ENCODE results near the gene PRR9. TPM values are rescaled to one million over a fixed set of nuclear protein-coding genes. Genes with fewer than 3 reads are reported as not detected.
A peak's percentile ranks its signal among the peaks of the same experiment; 100 is the strongest.

The PRR9 gene
- total RNA-seq, 4 donors from 2014 or later: 21.2 to 127 (median 34.6) TPM; not detected in 1

DNA sequence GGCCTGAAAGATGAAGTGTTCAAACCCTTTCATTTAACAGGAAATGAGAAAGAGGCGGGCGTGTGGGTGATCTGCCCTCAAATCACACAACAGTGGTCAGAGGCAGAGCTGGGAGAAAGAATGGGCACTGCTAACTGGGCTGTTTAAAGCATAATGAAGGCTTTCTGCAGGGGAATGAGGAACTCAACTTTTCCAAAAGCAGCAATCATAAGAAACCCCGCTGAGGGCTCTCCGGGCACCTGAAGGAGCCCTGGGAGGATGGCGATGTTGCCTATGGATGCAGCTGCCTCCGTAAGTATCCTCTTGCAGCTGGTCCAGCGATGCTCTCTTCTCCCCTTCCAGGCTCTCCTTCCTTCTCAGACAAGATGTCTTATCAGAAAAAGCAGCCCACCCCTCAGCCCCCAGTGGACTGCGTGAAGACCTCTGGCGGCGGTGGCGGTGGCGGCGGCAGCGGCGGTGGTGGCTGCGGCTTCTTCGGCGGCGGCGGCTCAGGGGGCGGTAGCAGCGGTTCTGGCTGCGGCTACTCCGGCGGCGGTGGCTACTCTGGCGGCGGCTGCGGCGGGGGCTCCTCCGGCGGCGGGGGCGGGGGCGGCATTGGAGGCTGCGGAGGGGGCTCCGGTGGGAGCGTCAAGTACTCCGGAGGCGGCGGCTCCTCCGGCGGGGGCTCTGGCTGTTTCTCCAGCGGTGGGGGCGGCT, 43.3 kb downstream of the PRR9 start:
- DNase-seq (ENCODE audit: low spot score in 2 of 2): no peak
- 18% methylated on average over 30 of the region's 45 CpGs for WGBS
- H3K27me3 ChIP-seq: peaks cover 41% of the 10 kb centered on the region
- H3K36me3 ChIP-seq: no peaks in the 10 kb centered on the region
- no peaks in the 10 kb centered on the region for H3K9me3 ChIP-seq
- peak overlapping the region; percentile 66 for H3K4me3 ChIP-seq
- TF ChIP-seq POLR2AphosphoS5 (IDR thresholded peaks at IDR 0.05) (no peak), EP300 (IDR thresholded peaks at IDR 0.05) (no peak), POLR2A (IDR thresholded peaks at IDR 0.05) (no peak)
- TF ChIP-seq, protein P1, sequence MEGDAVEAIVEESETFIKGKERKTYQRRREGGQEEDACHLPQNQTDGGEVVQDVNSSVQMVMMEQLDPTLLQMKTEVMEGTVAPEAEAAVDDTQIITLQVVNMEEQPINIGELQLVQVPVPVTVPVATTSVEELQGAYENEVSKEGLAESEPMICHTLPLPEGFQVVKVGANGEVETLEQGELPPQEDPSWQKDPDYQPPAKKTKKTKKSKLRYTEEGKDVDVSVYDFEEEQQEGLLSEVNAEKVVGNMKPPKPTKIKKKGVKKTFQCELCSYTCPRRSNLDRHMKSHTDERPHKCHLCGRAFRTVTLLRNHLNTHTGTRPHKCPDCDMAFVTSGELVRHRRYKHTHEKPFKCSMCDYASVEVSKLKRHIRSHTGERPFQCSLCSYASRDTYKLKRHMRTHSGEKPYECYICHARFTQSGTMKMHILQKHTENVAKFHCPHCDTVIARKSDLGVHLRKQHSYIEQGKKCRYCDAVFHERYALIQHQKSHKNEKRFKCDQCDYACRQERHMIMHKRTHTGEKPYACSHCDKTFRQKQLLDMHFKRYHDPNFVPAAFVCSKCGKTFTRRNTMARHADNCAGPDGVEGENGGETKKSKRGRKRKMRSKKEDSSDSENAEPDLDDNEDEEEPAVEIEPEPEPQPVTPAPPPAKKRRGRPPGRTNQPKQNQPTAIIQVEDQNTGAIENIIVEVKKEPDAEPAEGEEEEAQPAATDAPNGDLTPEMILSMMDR (IDR thresholded peaks at IDR 0.05): no peak
- H3K4me1 ChIP-seq: peaks cover 23% of the 10 kb centered on the region
- no peak overlapping the region for H3K27ac ChIP-seq

DNA sequence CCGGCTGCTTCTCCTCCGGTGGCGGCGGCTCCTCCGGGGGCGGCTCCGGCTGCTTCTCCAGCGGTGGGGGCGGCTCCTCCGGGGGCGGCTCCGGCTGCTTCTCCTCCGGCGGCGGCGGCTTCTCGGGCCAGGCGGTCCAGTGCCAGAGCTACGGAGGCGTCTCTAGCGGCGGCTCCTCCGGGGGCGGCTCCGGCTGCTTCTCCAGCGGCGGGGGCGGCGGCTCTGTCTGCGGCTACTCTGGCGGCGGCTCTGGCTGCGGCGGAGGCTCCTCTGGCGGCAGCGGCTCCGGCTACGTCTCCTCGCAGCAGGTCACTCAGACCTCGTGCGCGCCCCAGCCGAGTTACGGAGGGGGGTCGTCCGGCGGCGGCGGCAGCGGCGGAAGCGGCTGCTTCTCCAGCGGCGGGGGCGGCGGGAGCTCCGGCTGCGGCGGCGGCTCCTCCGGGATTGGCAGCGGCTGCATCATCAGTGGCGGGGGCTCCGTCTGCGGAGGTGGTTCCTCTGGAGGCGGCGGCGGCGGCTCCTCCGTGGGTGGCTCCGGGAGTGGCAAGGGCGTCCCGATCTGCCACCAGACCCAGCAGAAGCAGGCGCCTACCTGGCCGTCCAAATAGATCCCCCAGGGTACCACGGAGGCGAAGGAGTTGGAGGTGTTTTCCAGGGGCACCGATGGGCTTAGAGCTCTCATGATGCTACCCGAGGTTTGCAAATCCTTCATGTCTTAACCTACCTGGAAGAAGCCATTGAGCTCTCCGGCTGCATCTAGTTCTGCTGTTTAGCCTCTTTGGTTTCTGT, 44.1 kb downstream of the PRR9 start:
- peaks cover 44% of the 10 kb centered on the region for H3K27me3 ChIP-seq
- H3K27ac ChIP-seq: no peak overlapping the region
- WGBS: 3% methylated on average over 14 of the region's 80 CpGs
- peak in 1 of 2 donors; percentile 62 for DNase-seq (ENCODE audit: low spot score in 2 of 2)
- peak overlapping the region; percentile 66 for H3K4me3 ChIP-seq
- H3K36me3 ChIP-seq: no peaks in the 10 kb centered on the region
- H3K9me3 ChIP-seq: no peaks in the 10 kb centered on the region
- H3K4me1 ChIP-seq: peaks cover 23% of the 10 kb centered on the region
- TF ChIP-seq POLR2AphosphoS5 (IDR thresholded peaks at IDR 0.05) (no peak), EP300 (IDR thresholded peaks at IDR 0.05) (no peak), POLR2A (IDR thresholded peaks at IDR 0.05) (no peak)
- TF ChIP-seq, protein P1 (IDR thresholded peaks at IDR 0.05): no peak

DNA sequence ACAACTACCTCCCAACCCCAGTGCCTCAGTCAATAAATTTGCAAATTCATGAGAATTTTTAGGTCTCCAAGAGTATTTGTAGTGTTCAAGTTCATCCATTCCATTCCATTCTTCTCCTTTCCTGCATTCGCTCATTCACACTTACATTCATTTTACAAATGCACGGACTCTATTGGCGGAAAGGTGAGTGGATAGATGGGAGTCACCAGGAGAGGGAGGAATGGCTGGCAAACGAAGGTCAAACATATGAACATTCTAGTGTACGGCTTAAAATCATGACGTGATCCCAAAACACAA, 44.6 kb downstream of the PRR9 start:
- Histone ChIP-seq H3K9me3 (no peaks in the 10 kb centered on the region), H3K4me1 (peaks cover 23% of the 10 kb centered on the region), H3K4me3 (peak overlapping the region; percentile 66), H3K36me3 (no peaks in the 10 kb centered on the region), H3K27ac (no peak overlapping the region), H3K27me3 (peaks cover 44% of the 10 kb centered on the region)
- WGBS: 32% methylated on average over 6 of the region's 6 CpGs
- DNase-seq (ENCODE audit: low spot score in 2 of 2): no peak
- TF ChIP-seq POLR2A (IDR thresholded peaks at IDR 0.05): no peak
- no peak for TF ChIP-seq POLR2AphosphoS5 (IDR thresholded peaks at IDR 0.05)
- TF ChIP-seq, protein P1 (IDR thresholded peaks at IDR 0.05): no peak
- no peak for TF ChIP-seq EP300 (IDR thresholded peaks at IDR 0.05)

DNA sequence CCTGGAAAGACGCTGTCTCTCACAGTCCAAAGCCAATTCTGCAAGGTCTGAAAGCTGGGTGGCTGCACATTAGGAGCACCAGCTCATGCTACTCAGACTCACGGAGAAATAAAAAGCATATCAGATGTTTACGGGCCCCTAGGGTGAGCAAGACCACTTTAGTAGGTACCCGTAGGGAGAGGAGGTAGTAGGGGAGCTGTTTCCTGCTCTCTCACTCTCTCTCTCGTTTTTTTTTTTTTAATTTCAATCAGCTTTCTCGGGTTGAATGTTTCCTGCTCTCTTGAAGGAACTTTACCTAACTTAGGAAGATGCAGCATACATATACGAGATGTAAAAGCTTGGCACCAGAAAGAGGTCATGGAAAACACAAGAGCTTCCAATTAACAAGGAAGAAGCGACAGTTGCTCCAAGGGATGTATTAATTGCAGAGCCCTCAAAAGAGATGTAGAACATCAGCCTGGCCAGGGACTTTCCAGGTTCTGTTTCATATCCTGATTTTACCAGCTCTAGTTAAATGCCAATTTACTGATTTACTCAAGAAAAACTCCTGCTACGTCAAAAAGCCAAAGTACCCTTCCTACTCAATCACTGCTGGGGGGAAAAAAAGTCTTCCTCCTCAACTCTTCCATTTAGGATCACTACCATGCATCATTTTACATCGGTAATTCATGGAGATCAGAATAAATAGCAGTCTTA, 45.2 kb downstream of the PRR9 start:
- no peak for TF ChIP-seq POLR2AphosphoS5 (IDR thresholded peaks at IDR 0.05)
- no peak for TF ChIP-seq EP300 (IDR thresholded peaks at IDR 0.05)
- TF ChIP-seq, protein P1 (IDR thresholded peaks at IDR 0.05): no peak
- TF ChIP-seq POLR2A (IDR thresholded peaks at IDR 0.05): no peak
- Histone ChIP-seq H3K9me3 (no peaks in the 10 kb centered on the region), H3K4me3 (peak overlapping the region; percentile 66), H3K36me3 (no peaks in the 10 kb centered on the region), H3K27me3 (peaks cover 44% of the 10 kb centered on the region), H3K4me1 (peaks cover 23% of the 10 kb centered on the region), H3K27ac (no peak overlapping the region)
- 17% methylated on average over 10 of the region's 10 CpGs for WGBS
- DNase-seq (ENCODE audit: low spot score in 2 of 2): no peak

DNA sequence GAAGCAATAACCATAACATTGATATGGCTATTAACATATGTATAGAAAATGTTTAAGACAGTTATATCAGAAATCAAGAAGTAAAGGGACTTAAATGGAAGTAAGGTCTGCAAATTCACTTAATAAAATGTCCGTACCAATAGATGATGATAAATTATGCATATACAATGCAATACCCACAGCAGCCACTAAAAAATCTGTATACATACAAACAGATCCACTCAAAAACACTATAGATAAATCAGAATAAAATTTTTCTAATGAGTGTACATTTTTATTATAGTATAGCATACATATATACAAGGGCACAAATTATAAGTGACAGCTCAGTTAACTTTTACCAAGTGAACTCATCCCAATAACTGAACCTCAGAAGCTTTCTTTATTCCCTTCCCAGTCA, 48.1 kb downstream of the PRR9 start:
- Histone ChIP-seq H3K4me3 (no peak overlapping the region), H3K4me1 (peaks cover 23% of the 10 kb centered on the region), H3K36me3 (no peaks in the 10 kb centered on the region), H3K27me3 (peaks cover 44% of the 10 kb centered on the region), H3K9me3 (no peaks in the 10 kb centered on the region), H3K27ac (no peak overlapping the region)
- WGBS: 87% methylated on average over 1 of the region's 1 CpG
- DNase-seq (ENCODE audit: low spot score in 2 of 2): no peak
- TF ChIP-seq EP300 (IDR thresholded peaks at IDR 0.05) (no peak), POLR2A (IDR thresholded peaks at IDR 0.05) (no peak), POLR2AphosphoS5 (IDR thresholded peaks at IDR 0.05) (no peak)
- TF ChIP-seq, protein P1 (IDR thresholded peaks at IDR 0.05): no peak

Data from suprapubic skin (tissue), 4 donors.